UCSD-AML1 (cell line): Measurements from ENCODE around the gene NTM.

ENCODE experiments used
- DNase-seq: peaks from one replicate; lab custom pipeline; 2025; ENCODE audit not compliant: unreplicated experiment; lab: John Stamatoyannopoulos, UW

Gene NTM

DNA sequence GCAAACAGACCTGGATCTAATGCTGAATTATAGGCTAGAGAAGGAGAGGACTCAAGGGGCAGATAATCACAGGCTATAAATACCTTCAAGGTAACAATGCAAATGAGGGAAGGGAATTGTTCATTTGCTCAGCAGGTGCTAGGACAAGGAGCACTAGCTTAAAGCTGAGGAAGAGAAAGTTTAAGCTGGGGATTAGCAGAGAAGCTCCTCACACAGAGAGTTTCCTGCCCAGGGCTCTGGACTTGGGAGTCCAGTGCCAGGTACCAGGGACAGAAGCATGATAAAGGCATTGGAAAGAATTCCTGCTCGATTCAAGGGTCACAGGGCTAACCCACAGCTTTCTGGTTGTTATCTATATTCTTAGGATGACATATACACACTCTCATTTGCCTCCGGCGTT, 509.9 kb downstream of the NTM start:
- DNase-seq = no peak

DNA sequence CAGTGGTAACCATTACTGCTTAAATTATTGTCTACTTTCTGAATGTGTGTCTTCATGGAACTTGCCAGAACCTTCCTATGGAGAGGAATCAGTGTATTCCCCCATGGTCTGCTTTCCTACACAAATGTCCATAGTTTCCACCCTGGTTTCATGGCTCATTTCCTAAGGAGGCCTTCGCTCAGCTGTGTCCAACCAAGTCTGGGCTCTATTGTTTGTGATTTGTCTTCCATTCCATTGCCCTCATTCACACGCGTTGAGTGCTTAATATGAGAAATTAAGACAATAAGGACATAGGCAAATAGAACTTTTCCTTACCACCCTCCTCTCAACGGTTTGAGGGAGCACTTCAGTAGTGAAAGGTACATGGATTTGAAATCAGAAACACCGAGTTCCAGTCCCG, 510.6 kb downstream of the NTM start:
- DNase-seq = no peak

DNA sequence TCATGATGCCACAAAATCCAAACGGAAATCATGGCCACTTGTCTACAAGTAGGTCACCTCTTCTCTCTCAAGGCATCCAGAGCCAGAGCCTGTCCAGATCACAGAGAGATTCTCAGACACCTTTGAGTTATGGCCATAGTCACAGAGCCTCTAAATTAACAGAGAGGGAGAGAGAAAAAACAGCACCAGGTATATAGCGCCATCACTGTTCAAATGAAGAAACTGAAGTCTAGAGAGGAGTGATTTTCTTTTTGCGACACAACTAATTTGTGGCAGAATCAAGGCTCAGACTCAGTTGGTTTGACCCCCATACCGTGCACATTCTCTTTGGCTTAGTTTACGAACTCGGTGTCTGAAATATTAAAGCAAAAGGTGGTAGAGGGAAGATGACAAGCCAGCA, 512.9 kb downstream of the NTM start:
- no peak for DNase-seq

DNA sequence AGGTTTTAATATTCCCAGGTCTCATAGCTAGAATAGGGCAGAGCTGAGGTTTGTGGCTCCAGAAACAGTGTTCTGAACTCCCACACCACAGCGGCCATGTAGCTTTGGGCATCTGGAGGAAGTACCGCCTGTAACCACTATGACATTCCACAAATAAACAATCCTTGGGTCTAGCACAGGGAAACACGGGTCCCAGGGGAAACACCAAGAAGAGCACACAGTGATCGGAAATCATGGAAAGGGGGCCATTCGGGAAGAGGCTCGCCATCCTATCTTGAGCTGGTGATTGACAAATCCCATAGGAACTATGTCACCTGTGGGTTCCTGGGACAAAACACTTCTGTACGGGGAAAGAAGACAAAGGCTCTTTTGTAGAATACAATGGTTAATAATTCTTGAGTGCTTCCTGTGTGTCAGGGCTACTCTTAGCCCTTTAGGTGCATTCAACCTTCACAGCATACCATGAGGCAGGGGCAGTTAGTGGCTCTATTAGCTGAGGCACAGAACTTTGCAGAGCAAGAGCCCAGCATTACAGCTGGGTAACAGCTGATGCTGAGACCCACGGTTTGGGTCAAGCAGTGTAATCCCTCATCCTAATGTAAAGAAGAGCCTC, 514.2 kb downstream of the NTM start:
- DNase-seq = no peak

DNA sequence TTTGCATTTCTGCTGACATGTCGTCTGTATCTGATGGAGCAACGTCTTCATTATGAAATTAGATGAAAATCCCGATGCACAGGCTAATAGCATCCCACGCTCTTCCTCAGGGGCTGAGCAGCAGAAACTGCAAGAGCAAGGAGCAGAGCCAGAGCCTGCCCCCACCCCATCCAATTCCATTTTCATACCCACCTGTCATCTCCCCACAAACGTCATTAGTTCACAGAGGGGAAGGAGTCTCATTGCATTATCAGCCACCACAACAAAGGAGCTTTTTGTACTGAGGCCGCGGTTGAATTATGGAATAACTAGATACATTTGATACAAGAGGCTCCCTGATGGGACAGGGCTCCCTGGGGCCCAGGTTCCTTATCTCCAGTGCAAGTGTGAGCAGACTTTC, 515.0 kb downstream of the NTM start:
- DNase-seq = no peak

DNA sequence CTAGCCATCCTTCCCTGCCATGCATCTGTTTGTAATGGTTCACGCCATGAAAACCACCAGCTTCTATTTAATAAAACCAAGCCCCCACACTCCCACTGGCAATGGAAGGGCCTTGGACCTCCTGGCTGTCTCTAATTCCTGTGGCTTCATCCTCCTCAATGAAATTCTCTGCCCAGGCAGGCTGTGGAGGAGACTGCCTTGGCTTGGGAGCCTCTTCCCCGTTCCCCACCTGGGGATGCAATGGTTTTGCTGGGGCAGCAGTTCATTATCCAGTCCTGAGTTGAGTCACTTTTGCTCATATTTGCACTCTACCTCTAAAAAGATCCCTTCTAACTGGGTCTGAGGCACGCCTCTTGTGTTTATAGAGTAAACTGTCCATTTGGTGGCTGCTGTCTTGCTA, 515.8 kb downstream of the NTM start:
- DNase-seq = no peak

DNA sequence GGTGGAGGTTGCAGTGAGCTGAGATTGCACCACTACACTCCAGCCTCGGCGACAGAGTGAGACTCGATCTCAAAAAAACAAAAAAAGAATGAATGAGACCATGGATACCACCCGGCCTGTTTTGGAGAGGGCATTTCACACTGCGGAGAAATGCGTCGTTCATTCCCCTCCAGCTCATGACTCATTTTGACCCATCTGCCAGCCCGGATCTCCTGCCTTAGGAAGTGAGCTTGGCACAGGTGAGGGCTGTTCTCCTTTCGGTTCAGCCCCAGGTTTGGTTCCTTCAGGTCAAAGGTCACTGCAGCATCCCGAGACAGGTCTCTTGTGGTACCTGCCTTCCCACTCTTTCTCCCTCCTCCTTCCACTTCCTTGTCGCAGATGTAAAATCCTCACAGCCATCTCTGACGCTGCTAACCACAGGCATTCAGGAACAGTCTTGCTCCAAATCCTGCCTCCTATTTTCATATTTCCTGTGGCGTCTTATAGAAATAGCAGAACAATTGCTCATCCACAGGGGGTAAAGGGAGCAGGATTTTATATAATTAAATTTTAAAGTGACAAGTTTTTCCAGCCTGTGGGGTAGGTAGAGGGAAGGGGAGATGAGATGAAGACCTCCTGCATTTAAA, 517.9 kb downstream of the NTM start:
- DNase-seq = no peak

DNA sequence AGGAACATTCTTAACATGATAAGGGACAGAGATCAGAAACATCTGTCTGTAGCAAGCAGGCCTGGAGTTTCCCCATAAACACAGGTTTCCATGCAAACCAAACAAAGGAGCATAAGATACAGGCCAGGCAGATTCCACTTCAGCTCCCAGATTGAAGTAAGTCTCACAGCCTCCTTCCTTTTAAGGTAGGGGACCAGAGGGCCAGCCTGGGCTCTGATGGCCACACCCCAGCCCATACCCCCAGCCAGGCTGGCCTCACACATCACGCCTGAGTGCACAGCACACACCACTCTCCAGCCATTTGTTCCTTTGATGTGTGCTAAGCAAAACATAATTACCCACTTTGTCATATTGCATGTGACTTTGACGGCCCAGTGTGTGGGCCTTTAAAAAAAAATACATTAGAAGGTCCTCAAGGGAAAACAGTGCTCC, 518.7 kb downstream of the NTM start:
- DNase-seq = no peak

DNA sequence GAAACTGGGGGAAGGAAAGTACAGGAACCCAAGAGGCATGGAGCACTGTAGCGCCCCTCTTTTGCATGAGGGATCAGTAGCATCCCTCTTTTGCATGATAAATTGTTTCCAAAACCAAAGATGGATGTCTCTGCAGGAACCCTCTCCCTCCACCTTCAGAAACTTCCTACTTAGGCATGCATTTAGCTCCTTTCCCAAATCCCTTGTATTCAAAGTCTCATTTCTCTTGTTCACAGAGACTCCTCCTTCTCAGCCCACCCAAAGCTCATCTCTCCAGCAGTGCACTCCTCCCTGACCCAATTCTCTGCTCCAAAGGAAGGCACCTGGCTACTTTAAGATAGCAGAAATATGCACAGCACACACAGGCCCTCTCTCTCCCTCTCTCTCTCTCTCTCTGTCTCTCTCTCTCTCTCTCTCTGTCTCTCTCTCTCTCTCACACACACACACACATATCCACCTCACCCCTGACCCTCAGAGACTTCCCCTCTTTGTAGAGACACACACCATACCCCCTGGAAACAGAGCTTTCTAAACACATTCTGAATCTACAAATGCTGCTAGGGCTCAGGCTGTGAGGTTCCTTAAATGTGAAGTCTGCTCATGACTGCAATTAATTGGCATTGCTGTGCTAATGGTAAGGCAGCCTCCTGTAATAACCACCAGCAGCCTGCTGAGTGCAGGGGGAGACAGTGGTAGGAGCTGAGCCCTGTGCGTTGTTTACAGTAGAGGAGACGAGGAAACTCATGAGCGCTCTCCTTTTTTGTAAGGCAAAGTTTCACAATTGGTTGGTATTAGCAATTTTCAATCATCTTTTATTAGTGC, 519.6 kb downstream of the NTM start:
- no peak for DNase-seq

DNA sequence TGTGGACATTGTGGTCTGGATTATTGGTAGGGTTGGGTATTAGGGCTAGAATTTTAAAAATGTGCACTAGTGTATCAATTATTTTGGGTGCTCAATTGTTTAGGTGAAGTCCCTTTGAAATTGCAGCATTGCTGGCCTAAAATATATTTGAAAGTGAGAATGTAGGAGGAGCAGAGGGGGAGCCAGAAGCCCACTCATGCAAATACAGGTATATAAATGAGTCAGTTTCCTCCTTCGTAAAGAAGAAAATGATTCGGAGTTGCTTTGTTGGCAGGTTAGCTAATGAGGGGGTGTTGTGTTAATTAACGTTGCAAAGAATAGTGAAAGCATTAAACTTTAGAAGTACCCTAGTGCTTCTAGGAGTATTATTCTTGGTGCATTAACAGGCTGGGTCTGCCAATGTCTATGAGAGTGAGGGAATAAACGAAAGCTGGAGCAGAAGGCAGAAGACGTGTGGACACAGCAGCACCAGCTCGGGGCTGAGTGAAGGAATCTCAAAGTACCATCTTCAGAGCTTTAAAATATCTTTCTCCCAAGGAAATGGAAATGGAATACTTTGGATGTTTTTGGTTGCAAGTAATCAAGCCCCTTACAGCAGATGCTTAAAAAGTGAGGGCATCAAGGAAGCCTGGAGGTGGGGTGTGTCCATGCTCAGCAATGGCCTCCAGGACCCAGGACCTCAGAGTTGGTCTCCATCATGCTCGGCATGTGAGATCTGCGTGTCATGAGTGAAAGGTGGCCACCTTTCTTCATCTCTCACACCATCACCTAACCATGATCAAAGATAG, 522.9 kb downstream of the NTM start:
- DNase-seq = no peak

DNA sequence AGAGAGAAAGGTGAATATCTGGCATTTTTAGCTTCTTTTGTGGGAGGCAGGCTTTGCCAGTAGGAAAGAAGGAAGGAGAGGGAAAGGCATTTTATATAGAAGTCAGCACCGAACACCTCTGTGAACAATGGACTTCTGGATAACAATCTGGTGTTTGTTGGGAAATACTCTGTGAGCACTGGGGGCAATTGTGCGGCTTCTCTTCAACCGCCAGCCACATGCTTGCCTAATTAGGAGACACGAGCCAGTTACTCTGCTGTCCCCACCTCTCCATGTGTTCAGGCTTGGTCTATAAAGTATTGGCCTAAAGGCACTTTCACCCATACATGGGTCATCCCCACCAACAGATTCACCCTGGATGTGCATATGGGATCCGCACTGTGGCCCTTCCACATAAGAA, 523.6 kb downstream of the NTM start:
- DNase-seq = no peak

DNA sequence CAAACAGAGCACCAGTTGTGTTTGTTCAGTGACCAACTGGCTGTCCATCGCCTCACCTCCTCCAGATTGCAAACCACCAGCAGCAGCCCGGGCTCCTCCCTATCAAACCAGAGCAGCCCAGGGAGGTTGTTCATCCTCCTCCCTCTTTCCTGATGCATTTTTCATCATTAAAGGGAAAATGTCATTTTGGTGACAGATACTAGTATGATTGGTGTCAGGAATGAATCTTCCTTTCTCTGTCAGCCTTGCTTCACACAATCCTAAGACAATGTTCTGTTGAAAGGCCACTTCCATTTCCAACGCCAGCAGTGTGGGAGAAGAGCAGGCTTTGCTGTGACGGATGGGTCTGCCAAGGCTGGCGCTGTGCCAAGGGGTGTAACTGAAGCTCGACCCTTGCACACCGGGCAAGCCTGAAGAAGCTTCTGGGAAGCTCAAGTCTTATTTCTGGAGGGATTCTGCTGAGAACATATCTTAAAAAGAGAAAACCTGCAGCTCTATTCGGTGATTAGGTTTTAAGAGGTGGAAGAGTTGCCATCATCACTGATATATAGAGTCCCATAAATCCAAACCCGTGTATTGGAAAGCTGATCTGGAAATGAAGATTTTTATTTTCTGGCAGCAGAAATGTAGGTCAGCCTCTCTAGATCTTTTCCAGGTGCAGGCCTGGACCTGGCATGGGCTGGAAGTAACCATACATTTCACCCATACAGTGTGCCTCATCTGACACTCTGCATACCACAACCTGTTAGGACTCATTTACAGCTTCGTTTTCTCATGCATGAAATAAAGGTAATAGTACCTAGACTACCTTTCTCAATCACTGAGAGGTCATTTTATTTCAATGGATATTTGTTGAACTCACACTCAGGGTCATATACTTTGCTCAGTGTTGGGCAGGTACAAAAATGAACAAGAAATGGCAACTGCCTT, 524.5 kb downstream of the NTM start:
- no peak for DNase-seq

DNA sequence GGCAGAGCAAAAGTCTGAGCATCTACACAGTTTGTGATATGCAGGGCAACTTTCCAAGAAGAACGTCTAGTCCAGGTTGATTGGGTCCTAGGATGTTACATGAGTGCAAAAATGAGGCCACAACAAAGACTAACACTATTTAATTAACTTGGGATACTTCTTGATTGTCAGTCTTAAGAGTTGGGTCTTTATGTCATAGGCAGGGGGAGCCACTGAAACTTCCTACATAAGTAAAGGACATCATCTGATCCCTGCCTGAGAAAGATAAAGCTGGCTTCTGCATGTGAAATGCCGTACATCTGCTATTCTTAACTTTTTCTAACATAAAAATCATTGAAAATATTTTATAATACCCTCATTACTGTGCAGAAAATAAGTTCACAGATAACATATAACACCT, 525.5 kb downstream of the NTM start:
- DNase-seq = no peak

DNA sequence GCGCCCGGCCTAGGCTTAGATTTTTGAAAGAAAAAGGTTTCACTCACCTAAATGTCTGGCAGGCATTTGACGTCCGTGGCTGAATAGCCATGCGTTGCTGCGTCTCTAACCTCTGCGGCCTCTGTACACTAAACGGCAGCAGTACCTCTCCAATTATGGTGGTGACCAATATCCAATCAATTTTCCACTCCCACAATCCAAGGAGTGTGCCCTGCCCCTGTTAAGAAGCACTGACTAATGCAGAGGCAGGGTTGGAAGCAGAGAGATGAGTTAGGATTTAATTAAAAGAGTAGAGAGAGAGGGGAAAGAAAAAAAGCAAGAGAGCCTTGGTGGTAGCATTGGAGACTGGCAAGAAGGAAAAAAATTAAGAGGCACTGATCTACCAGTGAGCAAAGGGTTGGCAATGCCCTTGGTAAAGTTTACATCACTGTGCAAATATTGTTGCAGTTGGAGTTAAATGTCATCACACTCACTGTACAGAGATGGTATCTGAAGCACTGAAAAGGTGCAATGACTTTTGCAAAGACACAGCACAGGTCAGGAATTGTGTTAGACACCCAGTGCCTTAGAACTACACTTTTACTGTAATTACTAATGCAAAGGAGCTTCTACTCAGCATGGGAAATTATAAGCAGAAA, 526.7 kb downstream of the NTM start:
- DNase-seq = no peak

DNA sequence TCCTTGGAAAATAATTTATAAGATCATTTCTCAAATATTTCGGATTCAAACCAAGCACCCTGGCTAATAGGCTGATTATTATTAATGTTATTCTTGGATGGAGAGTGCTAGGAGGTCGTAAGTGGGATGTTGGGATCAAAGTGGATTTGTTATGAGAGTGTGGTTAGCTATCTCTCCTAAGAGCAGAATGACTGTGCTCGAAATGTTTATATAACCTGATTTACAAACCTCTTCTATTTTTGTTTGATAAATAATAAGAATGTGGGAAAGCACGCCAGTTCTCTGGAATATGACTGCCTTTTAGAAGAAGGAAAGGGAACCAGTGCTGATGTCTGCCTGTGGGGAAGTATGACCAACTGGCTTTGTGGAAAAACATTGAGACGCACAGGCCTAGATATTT, 527.5 kb downstream of the NTM start:
- DNase-seq = no peak

DNA sequence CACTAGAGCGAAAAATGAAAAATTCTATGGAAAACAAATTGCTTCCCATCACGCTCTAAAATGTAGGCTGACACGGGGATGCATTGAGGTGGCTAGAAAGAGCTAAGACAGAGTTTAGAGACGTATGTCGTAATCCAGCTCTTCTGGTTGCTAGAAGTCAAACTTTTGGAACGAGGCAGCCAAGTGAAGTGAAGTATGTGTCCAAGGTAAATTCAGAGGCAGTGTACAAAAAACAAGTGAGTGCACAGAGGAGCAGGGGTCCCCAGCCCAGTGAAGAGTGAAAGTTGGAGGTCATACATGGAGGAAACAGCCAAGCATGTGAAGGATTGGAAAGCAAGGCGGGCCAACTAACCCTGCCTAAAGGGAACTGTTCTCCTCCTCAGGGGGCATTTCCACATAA, 528.5 kb downstream of the NTM start:
- DNase-seq = no peak

DNA sequence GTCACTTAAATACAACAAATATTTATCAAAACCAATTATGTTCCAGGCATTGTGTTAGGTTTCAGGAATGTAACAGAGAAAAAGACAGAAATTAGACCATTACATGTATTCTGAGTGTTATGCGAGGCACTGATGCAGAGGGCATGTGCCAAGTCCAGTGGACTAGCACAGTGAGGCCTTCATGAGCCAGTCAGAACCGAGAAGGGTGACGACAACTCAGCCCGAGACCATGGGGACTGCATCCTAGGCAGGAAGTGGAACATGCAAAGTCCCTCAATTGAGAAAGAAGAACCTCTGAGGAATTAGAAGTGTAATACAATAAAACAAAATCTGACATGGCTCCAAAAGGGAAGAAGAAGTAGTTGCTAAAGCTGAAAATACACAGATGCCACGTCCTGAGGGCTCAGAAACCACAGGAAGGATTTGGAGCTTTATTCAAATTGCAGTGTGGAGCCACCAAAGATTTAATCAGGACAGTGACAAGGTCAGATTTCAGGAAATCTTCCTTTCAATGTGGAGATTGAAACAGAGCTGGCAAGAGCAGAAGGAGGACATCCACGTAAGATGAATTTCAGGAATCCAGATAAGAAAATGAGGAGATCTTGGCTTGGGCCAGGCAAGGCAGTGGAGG, 529.6 kb downstream of the NTM start:
- no peak for DNase-seq

DNA sequence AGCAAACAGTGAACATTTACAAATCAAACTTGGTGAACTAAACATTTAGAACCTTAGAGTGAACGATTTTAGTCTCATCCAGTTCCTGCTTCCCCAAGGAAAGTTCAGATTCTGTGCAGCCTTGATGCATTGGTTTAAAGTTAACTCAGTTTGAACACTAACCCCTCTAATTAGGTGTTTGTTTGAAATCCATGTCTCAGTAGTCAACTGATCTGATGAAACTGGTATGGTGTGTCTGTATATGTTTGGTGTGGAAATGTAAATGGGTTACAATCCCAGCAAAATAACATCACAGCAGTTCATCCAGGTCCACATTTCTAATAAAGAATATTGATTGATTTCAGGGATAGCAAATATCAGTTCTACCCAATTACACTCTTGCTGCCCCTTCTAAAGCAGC, 532.0 kb downstream of the NTM start:
- no peak for DNase-seq

DNA sequence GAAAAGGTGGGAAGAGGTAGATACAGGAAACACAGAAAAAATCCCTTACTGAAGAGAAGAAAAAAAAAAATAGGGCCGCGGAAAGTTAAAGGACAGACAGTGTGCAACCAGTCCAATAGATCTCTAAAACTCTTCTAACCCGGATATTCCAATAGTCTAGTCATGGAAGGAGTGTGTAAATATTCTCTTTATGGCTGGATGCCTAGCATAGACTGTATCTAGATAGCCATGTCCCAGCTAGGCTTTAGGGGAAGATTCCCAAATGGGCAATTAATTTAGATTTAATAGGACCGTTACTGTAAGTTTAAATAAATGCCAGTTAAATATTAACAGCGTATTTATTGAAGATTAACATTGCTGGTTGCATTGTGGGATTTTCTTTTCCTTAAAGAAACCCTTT, 532.7 kb downstream of the NTM start:
- no peak for DNase-seq

DNA sequence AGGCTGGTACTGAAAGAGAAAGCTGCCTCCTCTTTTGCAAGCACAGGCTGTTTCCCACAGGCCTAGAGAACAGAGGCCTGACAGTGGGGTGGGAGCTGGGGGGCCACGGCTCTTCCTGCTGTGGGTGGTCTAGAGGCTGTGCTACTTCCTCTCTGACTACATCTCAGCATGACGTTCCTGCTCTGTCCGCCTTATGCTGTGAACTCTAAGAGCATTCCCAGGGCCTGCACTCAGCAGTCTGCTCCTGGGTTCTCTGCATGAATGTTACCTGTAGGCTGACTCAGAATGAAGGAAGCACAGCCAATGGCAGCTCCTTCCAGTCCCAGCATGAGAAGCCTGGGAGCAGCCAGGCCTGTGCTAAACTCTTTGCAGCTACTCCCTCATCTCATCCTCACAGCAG, 534.3 kb downstream of the NTM start:
- DNase-seq = no peak
